ENCODE measurements around the gene KLHL29. TPM values are rescaled to one million over a fixed set of nuclear protein-coding genes. Genes with fewer than 3 reads are reported as not detected.

Gene KLHL29
- total RNA-seq, 1 experiment from 2014 or later = 16.7 TPM

DNA sequence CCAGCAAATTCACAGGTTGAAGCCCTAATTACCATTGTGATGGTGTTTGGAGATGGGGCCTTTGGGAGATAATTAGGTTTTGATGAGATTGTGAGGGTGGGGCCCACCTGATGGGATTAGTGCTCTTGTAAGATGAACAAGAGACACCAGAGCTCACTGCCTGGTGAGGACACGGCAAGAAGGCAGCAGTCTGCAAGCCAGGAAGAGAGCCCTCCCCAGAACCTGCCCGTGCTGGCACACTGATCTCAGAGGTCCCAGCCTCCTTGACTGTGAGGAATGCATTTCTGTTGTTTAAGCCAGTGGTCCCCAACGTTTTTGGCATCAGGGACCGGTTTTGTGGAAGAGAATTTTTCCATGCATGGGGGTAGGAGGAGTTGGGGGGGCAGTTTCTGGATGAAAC lies 240.7 kb downstream of the KLHL29 start:
- Histone ChIP-seq H3K4me3 (replicated peaks in 1 of 2; ENCODE audit: low read depth in 1 of 2, low read length in 2 of 2) (no peak overlapping the region), H3K27me3 (ENCODE audit: insufficient read depth, low read length) (no peaks in the 10 kb centered on the region), H3K9me2 (ENCODE audit: insufficient read depth) (no peaks in the 10 kb centered on the region), H2AFZ (ENCODE audit: low read depth, low read length, poor library complexity, severe bottlenecking) (no peak overlapping the region), H3K4me1 (ENCODE audit: control insufficient read depth in 1 of 2, insufficient read depth in 2 of 2, low read length in 2 of 2) (no peaks in the 10 kb centered on the region), H3K27ac (ENCODE audit: low read depth, low read length) (no peak overlapping the region), H3K79me2 (ENCODE audit: insufficient read depth, low read length) (no peaks in the 10 kb centered on the region), H3K9ac (ENCODE audit: low read length) (no peak overlapping the region), H3K36me3 (ENCODE audit: control insufficient read depth in 1 of 2, insufficient read depth in 2 of 2, low read length in 2 of 2) (no peaks in the 10 kb centered on the region), H3K4me2 (ENCODE audit: low read length) (no peak overlapping the region), H3K9me3 (ENCODE audit: control insufficient read depth in 1 of 2, insufficient read depth in 1 of 2, low read depth in 1 of 2, low read length in 2 of 2) (no peaks in the 10 kb centered on the region), H4K20me1 (ENCODE audit: insufficient read depth) (no peaks in the 10 kb centered on the region)
- DNase-seq (ENCODE audit: low read depth, low spot score) = no peak
- ChIA-PET POLR2A (no interaction called here), RAD21 (ENCODE audit: low non-redundant PET in 1 of 2, low total read pairs in 2 of 2, uncharacterized antibody in 2 of 2, unreplicated experiment in 2 of 2) (no interaction called here), CTCF (no interaction called here)
- no TSS peak for BruUV-seq (replicated peaks)
- no peak for ATAC-seq
- intact Hi-C loops (cut with micrococcal nuclease) = no loop called here
- TF ChIP-seq YY1 (IDR thresholded peaks at IDR 0.05; ENCODE audit: extremely low read depth, insufficient replicate concordance, low read depth, low read length) = no peak
- TF ChIP-seq ZNF274 (IDR thresholded peaks at IDR 0.05; ENCODE audit: low read depth, low read length) = no peak
- no peak for TF ChIP-seq CBX3 (IDR thresholded peaks at IDR 0.05; ENCODE audit: low read depth)
- TF ChIP-seq TCF7L2 (IDR thresholded peaks at IDR 0.05; ENCODE audit: borderline replicate concordance, extremely low read depth, insufficient read depth, insufficient read length) = no peak
- TF ChIP-seq SRF (IDR thresholded peaks at IDR 0.05; ENCODE audit: low read depth) = no peak
- TF ChIP-seq, protein P1, sequence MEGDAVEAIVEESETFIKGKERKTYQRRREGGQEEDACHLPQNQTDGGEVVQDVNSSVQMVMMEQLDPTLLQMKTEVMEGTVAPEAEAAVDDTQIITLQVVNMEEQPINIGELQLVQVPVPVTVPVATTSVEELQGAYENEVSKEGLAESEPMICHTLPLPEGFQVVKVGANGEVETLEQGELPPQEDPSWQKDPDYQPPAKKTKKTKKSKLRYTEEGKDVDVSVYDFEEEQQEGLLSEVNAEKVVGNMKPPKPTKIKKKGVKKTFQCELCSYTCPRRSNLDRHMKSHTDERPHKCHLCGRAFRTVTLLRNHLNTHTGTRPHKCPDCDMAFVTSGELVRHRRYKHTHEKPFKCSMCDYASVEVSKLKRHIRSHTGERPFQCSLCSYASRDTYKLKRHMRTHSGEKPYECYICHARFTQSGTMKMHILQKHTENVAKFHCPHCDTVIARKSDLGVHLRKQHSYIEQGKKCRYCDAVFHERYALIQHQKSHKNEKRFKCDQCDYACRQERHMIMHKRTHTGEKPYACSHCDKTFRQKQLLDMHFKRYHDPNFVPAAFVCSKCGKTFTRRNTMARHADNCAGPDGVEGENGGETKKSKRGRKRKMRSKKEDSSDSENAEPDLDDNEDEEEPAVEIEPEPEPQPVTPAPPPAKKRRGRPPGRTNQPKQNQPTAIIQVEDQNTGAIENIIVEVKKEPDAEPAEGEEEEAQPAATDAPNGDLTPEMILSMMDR (IDR thresholded peaks at IDR 0.05 in 2 of 3, conservative IDR thresholded peaks at IDR 0.05 in 1 of 3; ENCODE audit: borderline replicate concordance in 1 of 3, insufficient read depth in 1 of 3, low read depth in 2 of 3, low read length in 2 of 3) = no peak
- TF ChIP-seq, protein P2, sequence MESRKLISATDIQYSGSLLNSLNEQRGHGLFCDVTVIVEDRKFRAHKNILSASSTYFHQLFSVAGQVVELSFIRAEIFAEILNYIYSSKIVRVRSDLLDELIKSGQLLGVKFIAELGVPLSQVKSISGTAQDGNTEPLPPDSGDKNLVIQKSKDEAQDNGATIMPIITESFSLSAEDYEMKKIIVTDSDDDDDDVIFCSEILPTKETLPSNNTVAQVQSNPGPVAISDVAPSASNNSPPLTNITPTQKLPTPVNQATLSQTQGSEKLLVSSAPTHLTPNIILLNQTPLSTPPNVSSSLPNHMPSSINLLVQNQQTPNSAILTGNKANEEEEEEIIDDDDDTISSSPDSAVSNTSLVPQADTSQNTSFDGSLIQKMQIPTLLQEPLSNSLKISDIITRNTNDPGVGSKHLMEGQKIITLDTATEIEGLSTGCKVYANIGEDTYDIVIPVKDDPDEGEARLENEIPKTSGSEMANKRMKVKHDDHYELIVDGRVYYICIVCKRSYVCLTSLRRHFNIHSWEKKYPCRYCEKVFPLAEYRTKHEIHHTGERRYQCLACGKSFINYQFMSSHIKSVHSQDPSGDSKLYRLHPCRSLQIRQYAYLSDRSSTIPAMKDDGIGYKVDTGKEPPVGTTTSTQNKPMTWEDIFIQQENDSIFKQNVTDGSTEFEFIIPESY (IDR thresholded peaks at IDR 0.05; ENCODE audit: extremely low read depth, insufficient replicate concordance, low read length) = no peak
- TF ChIP-seq CEBPB (IDR thresholded peaks at IDR 0.05; ENCODE audit: low read depth) = no peak
- TF ChIP-seq, protein P3, sequence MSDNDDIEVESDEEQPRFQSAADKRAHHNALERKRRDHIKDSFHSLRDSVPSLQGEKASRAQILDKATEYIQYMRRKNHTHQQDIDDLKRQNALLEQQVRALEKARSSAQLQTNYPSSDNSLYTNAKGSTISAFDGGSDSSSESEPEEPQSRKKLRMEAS (IDR thresholded peaks at IDR 0.05) = no peak
